Adipocyte (in vitro differentiated cells): ENCODE data around the gene BCL7B.

Source experiments
- DNase-seq: peaks from one replicate; pipeline ENCODE4 v3.0.0-alpha.2; 2015; ENCODE audit warnings: low read depth
- H3K27me3 ChIP-seq: replicated peaks from 2 replicates; pipeline ENCODE4 v1.7.0; 2013; ENCODE audit warnings: mild to moderate bottlenecking, low read length, moderate library complexity; ENCODE audit not compliant: control insufficient read depth, insufficient read depth
- H3K36me3 ChIP-seq: 2 replicates; pipeline ENCODE4 v1.7.0; 2013; ENCODE audit warnings: low read length, mild to moderate bottlenecking, moderate library complexity; ENCODE audit not compliant: control insufficient read depth, insufficient read depth, severe bottlenecking
- H3K4me1 ChIP-seq: 2 replicates; pipeline ENCODE4 v1.7.0; 2013; ENCODE audit warnings: mild to moderate bottlenecking, low read length, moderate library complexity; ENCODE audit not compliant: control insufficient read depth, insufficient read depth
- H3K4me3 ChIP-seq: 2 replicates; pipeline ENCODE4 v1.7.0; 2013; ENCODE audit warnings: mild to moderate bottlenecking, low read length, moderate library complexity
- H3K9ac ChIP-seq: 2 replicates; pipeline ENCODE4 v1.7.0; 2013; ENCODE audit warnings: mild to moderate bottlenecking, low read length, moderate library complexity
- H3K9me3 ChIP-seq: 2 replicates; pipeline ENCODE4 v1.7.0; 2013; ENCODE audit warnings: mild to moderate bottlenecking, low read length, moderate library complexity; ENCODE audit not compliant: control insufficient read depth

BCL7B gene

DNA sequence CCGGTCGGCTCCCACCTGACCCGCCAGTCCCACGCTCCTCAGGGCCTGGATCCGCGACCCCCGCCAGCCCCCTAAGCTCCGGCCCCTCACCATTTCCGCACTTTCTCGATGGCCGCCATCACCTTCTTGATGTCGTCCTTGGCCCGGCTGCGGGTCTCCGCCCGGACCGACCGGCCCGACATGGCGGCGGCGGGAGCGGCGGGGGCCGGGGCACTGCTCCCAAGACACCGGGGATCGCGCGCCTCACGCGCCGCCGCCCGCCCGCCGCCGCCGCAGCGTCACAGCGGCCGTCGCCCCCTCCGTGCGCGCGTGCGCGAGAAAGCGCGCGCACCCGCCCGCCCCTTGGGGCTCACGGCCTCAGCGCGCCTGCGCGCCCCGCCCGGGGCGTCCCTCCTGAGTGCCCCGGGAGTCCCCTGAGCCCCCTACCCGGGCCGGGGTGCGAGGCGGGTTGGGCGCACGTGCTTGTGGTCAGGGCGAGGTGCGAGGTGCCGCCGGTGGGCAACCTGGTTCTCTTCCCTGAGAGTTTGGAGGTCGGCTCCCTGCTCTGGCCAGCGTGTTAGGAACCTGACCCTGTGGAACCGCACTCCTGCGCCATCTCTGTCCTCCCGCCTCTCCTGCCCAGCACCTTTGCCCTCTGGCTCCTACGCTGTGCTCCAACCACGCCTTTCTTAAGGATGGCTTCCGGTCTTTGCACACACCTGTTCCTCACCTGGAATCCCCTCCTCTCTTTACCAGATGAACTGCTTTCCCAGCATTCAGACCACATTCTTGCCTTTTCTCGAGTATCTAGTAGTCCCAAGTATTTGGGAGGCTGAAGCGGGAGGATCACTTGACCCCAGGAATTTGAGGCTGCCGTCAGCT, at the start of gene BCL7B:
Gene BCL7B (minus strand): TSS at position 294 of the 861 bp plus-strand sequence. CDS start 112 bp downstream, at position 182.
- no peaks in the 10 kb centered on the region for H3K27me3 ChIP-seq
- DNase-seq = peak; percentile 86

DNA sequence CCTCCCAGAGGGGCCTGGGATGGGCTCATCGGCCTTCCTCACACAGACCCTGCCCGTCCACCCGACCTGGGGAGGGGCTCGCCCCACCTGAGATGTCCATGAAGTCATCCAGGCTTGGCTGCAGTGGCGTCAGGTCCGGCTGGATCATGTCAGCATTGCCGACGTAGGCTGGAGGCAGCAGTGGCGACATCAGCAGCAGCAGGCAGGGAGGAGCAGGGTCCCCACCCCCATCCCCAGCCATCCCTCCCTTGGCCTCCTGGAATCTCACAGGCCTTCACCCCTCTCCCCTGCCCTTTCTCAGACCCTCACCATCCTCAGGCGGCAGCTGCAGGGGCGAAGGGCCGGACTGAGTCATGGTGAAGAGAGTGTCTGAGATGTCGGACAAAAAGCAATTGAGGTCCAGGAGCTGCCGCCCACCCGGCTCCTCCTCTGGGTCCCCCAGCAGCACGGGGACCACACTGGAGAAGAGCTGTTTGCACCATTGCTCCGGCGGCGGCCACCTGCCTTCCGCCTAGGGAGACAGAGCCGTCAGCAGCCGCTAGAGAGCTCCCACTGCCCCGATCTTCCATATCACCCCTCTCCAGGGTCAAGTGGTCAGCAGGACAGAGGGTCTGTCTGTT, 48.2 kb upstream of the BCL7B start:
- no peak overlapping the region for H3K9ac ChIP-seq
- H3K4me3 ChIP-seq = no peak overlapping the region
- H3K27me3 ChIP-seq = no peaks in the 10 kb centered on the region
- peaks cover 21% of the 10 kb centered on the region for H3K36me3 ChIP-seq
- H3K4me1 ChIP-seq = peaks cover 10% of the 10 kb centered on the region
- DNase-seq = no peak
- no peaks in the 10 kb centered on the region for H3K9me3 ChIP-seq

More for the DNA sequence above, at the start of gene BCL7B:
- Histone ChIP-seq H3K36me3 (peaks cover 3% of the 10 kb centered on the region), H3K4me1 (peaks cover 31% of the 10 kb centered on the region), H3K4me3 (peak within 1 kb of the TSS; percentile 89), H3K9me3 (no peaks in the 10 kb centered on the region), H3K9ac (peak within 1 kb of the TSS; percentile 93)

- DNase-seq = no peak
- Histone ChIP-seq H3K36me3 (peaks cover 12% of the 10 kb centered on the region), H3K4me3 (no peak overlapping the region), H3K4me1 (peaks cover 3% of the 10 kb centered on the region), H3K9me3 (no peaks in the 10 kb centered on the region), H3K9ac (no peak overlapping the region), H3K27me3 (peaks cover 4% of the 10 kb centered on the region)
Observed at GRCh38 chr7:73602721-73603651, 45.5 kb upstream of the BCL7B start.

DNA sequence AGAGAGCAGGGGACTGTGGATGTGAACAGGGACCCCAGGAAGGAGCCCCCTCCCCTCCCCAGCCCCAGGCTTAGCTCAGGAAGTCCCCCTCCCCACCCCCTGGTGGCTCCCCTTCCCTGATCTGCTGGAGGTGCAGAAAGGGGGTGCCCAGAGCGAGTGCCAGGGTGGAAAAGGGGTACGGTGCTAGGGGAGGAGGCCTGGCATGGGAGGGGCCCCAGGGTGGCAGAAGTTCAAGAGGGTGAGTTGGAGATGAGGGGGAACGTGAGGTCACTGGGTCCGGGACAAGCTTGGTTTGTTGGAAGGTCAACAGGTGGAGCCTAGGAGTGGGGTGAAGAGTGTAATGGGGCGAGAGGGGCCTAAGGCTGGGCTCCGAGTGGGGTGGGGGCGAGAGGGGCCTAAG, 42.4 kb upstream of the BCL7B start:
- Histone ChIP-seq H3K9ac (no peak overlapping the region), H3K4me1 (no peaks in the 10 kb centered on the region), H3K36me3 (no peaks in the 10 kb centered on the region), H3K27me3 (peaks cover 4% of the 10 kb centered on the region), H3K9me3 (no peaks in the 10 kb centered on the region), H3K4me3 (no peak overlapping the region)
- no peak for DNase-seq

GRCh38 chr7:73599151-73599882, 41.8 kb upstream of the BCL7B start:
- no peaks in the 10 kb centered on the region for H3K4me1 ChIP-seq
- H3K36me3 ChIP-seq = no peaks in the 10 kb centered on the region
- DNase-seq = no peak
- H3K9ac ChIP-seq = no peak overlapping the region
- peaks cover 4% of the 10 kb centered on the region for H3K27me3 ChIP-seq
- no peaks in the 10 kb centered on the region for H3K9me3 ChIP-seq
- H3K4me3 ChIP-seq = no peak overlapping the region

- H3K36me3 ChIP-seq = no peaks in the 10 kb centered on the region
- H3K4me1 ChIP-seq = no peaks in the 10 kb centered on the region
- H3K4me3 ChIP-seq = no peak overlapping the region
- no peaks in the 10 kb centered on the region for H3K9me3 ChIP-seq
- DNase-seq = no peak
- H3K9ac ChIP-seq = no peak overlapping the region
- H3K27me3 ChIP-seq = peaks cover 4% of the 10 kb centered on the region
Observed at GRCh38 chr7:73597978-73598782, 40.7 kb upstream of the BCL7B start.

- Histone ChIP-seq H3K4me1 (no peaks in the 10 kb centered on the region), H3K9me3 (no peaks in the 10 kb centered on the region), H3K27me3 (peaks cover 4% of the 10 kb centered on the region), H3K36me3 (no peaks in the 10 kb centered on the region), H3K9ac (no peak overlapping the region), H3K4me3 (no peak overlapping the region)
- no peak for DNase-seq
Observed at GRCh38 chr7:73596191-73597065, 38.9 kb upstream of the BCL7B start.

GRCh38 chr7:73595358-73595757, 37.9 kb upstream of the BCL7B start:
- Histone ChIP-seq H3K9me3 (no peaks in the 10 kb centered on the region), H3K27me3 (peaks cover 4% of the 10 kb centered on the region), H3K9ac (no peak overlapping the region), H3K4me1 (no peaks in the 10 kb centered on the region), H3K36me3 (no peaks in the 10 kb centered on the region), H3K4me3 (no peak overlapping the region)
- DNase-seq = no peak

DNA sequence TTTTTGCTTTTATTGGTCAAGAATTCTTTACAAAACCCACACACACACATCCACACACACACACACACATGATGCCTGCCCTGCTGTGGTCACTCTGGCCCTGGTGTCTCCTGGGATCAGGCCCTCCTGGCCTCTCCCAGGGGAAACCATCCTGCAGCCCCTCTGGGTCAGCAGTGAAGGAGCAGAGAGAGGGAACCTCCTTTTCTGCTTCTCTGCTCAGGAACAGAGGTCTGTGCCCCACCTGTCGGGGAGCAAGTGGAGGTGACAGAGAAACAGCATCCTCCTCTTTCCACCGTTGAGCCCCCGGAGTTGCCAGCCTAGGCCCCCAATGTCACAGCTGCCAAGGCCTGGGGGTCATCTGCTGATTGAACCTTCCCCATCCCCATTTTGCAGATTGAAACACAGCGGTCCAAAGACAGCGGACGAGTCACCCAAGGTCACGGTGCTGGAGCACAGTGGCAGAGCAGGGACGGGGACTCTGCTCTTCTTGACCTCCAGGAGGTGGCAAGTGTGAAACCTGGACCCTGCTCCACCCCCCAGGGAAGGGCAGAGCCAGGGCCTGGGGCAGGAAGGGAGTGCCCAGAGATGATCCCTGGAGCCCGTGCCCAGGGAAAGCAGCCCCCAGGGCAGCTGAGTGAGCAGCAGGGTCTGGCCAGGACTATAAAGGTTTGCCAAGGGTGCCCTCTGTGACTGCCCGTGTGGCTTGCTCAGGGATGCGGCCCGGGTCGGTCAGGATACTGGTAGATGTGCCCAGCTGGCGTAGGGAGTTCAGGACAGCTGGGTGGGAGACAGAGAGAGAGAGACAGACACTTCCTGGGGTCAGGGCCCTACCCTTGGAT, 35.9 kb upstream of the BCL7B start:
- Histone ChIP-seq H3K36me3 (no peaks in the 10 kb centered on the region), H3K9ac (no peak overlapping the region), H3K27me3 (peaks cover 4% of the 10 kb centered on the region), H3K9me3 (no peaks in the 10 kb centered on the region), H3K4me1 (no peaks in the 10 kb centered on the region), H3K4me3 (no peak overlapping the region)
- no peak for DNase-seq
